BJ (cell line): ENCODE results near the gene PRSS53. TPM values are rescaled to one million over a fixed set of nuclear protein-coding genes. Genes with fewer than 3 reads are reported as not detected.

ENCODE experiments used
- CTCF ChIA-PET: fragments of 350-600 bp; formaldehyde crosslinking; extraction: SDS; loops from one replicate; lab custom pipeline; 2021; ENCODE audit warnings: antibody characterized with exemption, inconsistent platforms; lab: Yijun Ruan, JAX
- POLR2A ChIA-PET: fragments of 300-600 bp; sonication (Branson Sonifier 250); formaldehyde crosslinking; extraction: SDS; loops from one replicate; lab custom pipeline; 2021; ENCODE audit warnings: antibody characterized with exemption; lab: Charles Lee
- DNase-seq: peaks from one replicate; pipeline ENCODE4 v3.0.0-alpha.2; 2011; ENCODE audit warnings: low read depth
- H3K27me3 ChIP-seq: 2 replicates; pipeline ENCODE4 v1.6.0; 2011; ENCODE audit warnings: low read length; ENCODE audit not compliant: control insufficient read depth, insufficient read depth
- H3K36me3 ChIP-seq: 2 replicates; pipeline ENCODE4 v1.5.1; 2011; ENCODE audit warnings: low read length; ENCODE audit not compliant: control insufficient read depth, insufficient read depth
- H3K4me3 ChIP-seq: 2 replicates; pipeline ENCODE4 v1.5.1; 2011; ENCODE audit warnings: low read depth, mild to moderate bottlenecking, control low read depth, low read length
- CTCF ChIP-seq: IDR thresholded peaks from 2 replicates; pipeline ENCODE4 v1.5.1; 2011; ENCODE audit warnings: low read depth, mild to moderate bottlenecking, control low read depth, inconsistent platforms, low read length, moderate library complexity; ENCODE audit not compliant: insufficient read depth
- polyA plus RNA-seq: library from polyadenylated mRNA; depleted of rRNA; stranded (reverse); fragments of >200 nt; gene quantifications from 2 replicates; pipeline ENCODE4 v1.2.3, GENCODE V29; 2011

Gene PRSS53
- polyA plus RNA-seq, 1 experiment, result 1.8 TPM

DNA sequence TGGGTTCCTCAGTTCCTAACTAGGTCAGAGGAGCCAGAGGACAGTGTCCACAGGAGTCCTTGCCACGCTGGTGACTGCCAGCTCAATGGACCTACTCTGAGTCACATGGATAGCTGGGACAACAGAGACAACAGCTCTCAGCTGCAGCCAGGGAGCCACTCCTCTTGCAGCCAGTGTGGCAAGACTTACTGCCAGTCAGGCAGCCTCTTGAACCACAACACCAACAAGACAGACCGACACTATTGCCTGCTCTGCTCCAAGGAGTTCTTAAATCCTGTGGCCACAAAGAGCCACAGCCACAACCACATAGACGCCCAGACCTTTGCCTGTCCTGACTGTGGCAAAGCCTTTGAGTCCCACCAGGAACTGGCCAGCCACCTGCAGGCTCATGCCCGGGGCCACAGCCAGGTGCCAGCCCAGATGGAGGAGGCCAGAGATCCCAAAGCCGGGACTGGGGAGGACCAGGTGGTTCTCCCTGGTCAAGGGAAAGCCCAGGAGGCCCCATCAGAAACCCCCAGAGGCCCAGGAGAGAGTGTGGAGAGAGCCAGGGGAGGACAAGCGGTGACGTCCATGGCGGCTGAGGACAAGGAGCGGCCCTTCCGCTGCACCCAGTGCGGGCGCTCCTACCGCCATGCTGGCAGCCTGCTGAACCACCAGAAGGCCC is 7.9 kb downstream of the PRSS53 start:
- ChIA-PET CTCF (no interaction called here), POLR2A (no interaction called here)
- DNase-seq, result no peak
- peaks cover 43% of the 10 kb centered on the region for H3K36me3 ChIP-seq
- H3K4me3 ChIP-seq, result no peak overlapping the region
- no peaks in the 10 kb centered on the region for H3K27me3 ChIP-seq
- TF ChIP-seq CTCF, result no peak

DNA sequence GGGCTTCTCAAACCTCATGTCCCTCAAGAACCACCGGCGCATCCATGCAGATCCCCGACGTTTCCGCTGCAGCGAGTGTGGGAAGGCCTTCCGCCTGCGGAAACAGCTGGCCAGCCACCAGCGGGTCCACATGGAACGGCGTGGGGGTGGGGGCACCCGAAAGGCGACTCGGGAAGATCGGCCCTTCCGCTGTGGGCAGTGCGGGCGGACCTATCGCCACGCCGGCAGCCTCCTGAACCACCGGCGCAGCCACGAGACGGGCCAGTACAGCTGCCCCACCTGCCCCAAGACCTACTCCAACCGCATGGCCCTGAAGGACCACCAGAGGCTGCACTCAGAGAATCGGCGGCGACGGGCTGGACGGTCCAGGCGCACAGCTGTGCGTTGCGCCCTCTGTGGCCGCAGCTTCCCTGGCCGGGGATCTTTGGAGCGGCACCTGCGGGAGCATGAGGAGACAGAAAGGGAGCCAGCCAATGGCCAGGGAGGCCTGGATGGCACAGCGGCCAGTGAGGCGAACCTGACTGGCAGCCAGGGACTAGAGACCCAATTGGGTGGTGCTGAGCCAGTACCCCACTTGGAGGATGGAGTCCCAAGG is 8.6 kb downstream of the PRSS53 start:
- peaks cover 41% of the 10 kb centered on the region for H3K36me3 ChIP-seq

GRCh38 chr16:31079342-31079944 is 9.3 kb downstream of the PRSS53 start:
- no peaks in the 10 kb centered on the region for H3K27me3 ChIP-seq
- no peak for DNase-seq
- CTCF ChIA-PET, result interaction anchor here (1.0 to 1.2 kb wide), 2 partner anchors 15 to 94 kb away, joined by 3 read pairs; partner anchors contain the start of genes HSD3B7 and VKORC1
- no peak overlapping the region for H3K4me3 ChIP-seq
- no peak for TF ChIP-seq CTCF
- POLR2A ChIA-PET, result no interaction called here
- H3K36me3 ChIP-seq, result peaks cover 38% of the 10 kb centered on the region

More for the DNA sequence above, 8.6 kb downstream of the PRSS53 start:
- CTCF ChIA-PET, result interaction anchor here (1.0 to 1.2 kb wide), 2 partner anchors 14 to 95 kb away, joined by 3 read pairs; partner anchors contain the start of genes HSD3B7 and VKORC1
- Histone ChIP-seq H3K4me3 (no peak overlapping the region), H3K27me3 (no peaks in the 10 kb centered on the region)
- POLR2A ChIA-PET, result no interaction called here
- TF ChIP-seq CTCF, result no peak
- DNase-seq, result no peak

GRCh38 chr16:31078597-31079341 is 10.0 kb downstream of the PRSS53 start:
- peaks cover 37% of the 10 kb centered on the region for H3K36me3 ChIP-seq
- no peak for TF ChIP-seq CTCF
- CTCF ChIA-PET, result interaction anchor here (0.6 to 1.2 kb wide), 3 partner anchors 15 to 136 kb away, joined by 3 read pairs; partner anchors contain the start of genes HSD3B7 and VKORC1
- no peak for DNase-seq
- H3K4me3 ChIP-seq, result no peak overlapping the region
- H3K27me3 ChIP-seq, result no peaks in the 10 kb centered on the region
- POLR2A ChIA-PET, result no interaction called here
